Mesenchymal stem cell (in vitro differentiated cells and primary cell): ENCODE results near the gene LAMP2. TPM values are rescaled to one million over a fixed set of nuclear protein-coding genes. Genes with fewer than 3 reads are reported as not detected.

Source experiments
- small RNA-seq: library from polyadenylated mRNA; stranded (forward); fragments of <200 nt; extraction: miRNeasy Mini kit (QIAGEN cat#:217004); gene quantifications from one replicate; pipeline ENCODE3, GENCODE V24; 2013; ENCODE audit warnings: low read depth

The LAMP2 gene

Small RNA genes within 50 kb of the gene (small RNA-seq; reads per million reads assigned to genes)
- gene RNU7-37P, result not detected
